Heart left ventricle (tissue), 16 donors: Measurements from ENCODE around the gene GNB1. TPM values are rescaled to one million over a fixed set of nuclear protein-coding genes. Genes with fewer than 3 reads are reported as not detected.

Experiments
- ATAC-seq, 4 donors: fragments of 200-7000 bp; cut with Tn5 transposase; one replicate each; pipeline ENCODE4 v1.9.1; 2020 to 2022; ENCODE audit warnings: moderate library complexity in 4 of 4, mild to moderate bottlenecking in 3 of 4, moderate number of reproducible peaks in 1 of 4
- DNase-seq, 5 donors: peaks; one replicate each; pipeline ENCODE4 v3.0.0-alpha.2; 2020
- H3K27ac ChIP-seq, 12 donors: fragments of 200-600 bp; sonication (generic) in 4 of 12; one replicate each; pipeline versions ENCODE4 v1.5.0 to v1.8.0; 2016 to 2022; ENCODE audit warnings: mild to moderate bottlenecking in 2 of 12
- H3K27me3 ChIP-seq, 9 donors: fragments of 200-600 bp; sonication (generic) in 2 of 9; one replicate each; pipeline versions ENCODE4 v1.5.1 to v1.8.0; 2016 to 2022; ENCODE audit warnings: mild to moderate bottlenecking in 3 of 9
- H3K36me3 ChIP-seq, 9 donors: fragments of 200-600 bp; sonication (generic) in 2 of 9; one replicate each; pipeline versions ENCODE4 v1.5.0 to v1.8.0; 2018 to 2022; ENCODE audit warnings: mild to moderate bottlenecking in 2 of 9
- H3K4me1 ChIP-seq, 12 donors: fragments of 200-600 bp; sonication (generic) in 4 of 12; one replicate each; pipeline versions ENCODE4 v1.5.0 to v1.8.0; 2016 to 2022; ENCODE audit warnings: mild to moderate bottlenecking in 3 of 12
- H3K4me3 ChIP-seq, 12 donors: fragments of 200-600 bp; sonication (generic) in 4 of 12; one replicate each; pipeline versions ENCODE4 v1.5.0 to v1.8.0; 2017 to 2022; ENCODE audit warnings: mild to moderate bottlenecking in 9 of 12, moderate library complexity in 4 of 12
- H3K9me3 ChIP-seq, 12 donors: fragments of 200-600 bp; sonication (generic) in 4 of 12; one replicate each; pipeline versions ENCODE4 v1.5.0 to v1.8.0; 2016 to 2022; ENCODE audit warnings: mild to moderate bottlenecking in 1 of 12
- POLR2A ChIP-seq, 2 donors: fragments of 450-650 bp; IDR thresholded peaks; one replicate each; pipeline ENCODE4 v1.6.1; 2017; ENCODE audit warnings: antibody characterized with exemption in 2 of 2, mild to moderate bottlenecking in 2 of 2, moderate library complexity in 2 of 2
- WGBS, 4 donors: extraction: QIAGEN DNeasy Blood & Tissue Kit in 2 of 4; methylation state at CpG; one replicate each; pipeline versions ENCODE4 v1.1.5 to v1.1.7; 2013 to 2018; 5-methylcytosine and 5-hydroxymethylcytosine counted together
- intact Hi-C, 10 donors: fragments of 100-400 bp; cut with DNase I; formaldehyde crosslinking; loops; one replicate each; pipeline versions ENCODE4 v1.11.1 to v1.14.2; 2022
- polyA plus RNA-seq, 2 donors: library from polyadenylated mRNA; stranded (reverse); fragments of 200-250 nt; gene quantifications; one replicate each; pipeline ENCODE4 v1.2.3, GENCODE V29; 2013
- total RNA-seq, 9 donors: library from RNA; depleted of rRNA in 2 of 9; stranded (reverse); fragments of >200 nt in 2 of 9; fragmentation: NEBNext Ultra II Directional in 3 of 9; extraction: Animal tissue kit (Norgen Biotek cat#: 25700) in 3 of 9; gene quantifications; one replicate each; pipeline versions ENCODE4 v1.1.0 to v1.2.4, GENCODE V29; 2016 to 2023
- TF ChIP-seq, protein P1 (sequence below), 12 donors: fragments of 200-600 bp; sonication (generic) in 4 of 12; IDR thresholded peaks; one replicate each; pipeline versions ENCODE4 v1.5.0 to v1.8.0; 2018 to 2022; ENCODE audit warnings: antibody characterized with exemption in 12 of 12, mild to moderate bottlenecking in 5 of 12
- donor health status: ischemic (EF 13 %, LVEDD 7.1; RV severe dilation, severe dysfunction).
- donor health status: healthy with polysubstance abuse.
- donor health status: DM: no; HTN: yes; CAD: no.
- donor health status: DM: no; HTN: no; CAD: no.
- donor health status: ischemic (EF 25% LVEDD 6.9; RV normal size, moderate dysfunction).
- donor health status: ischemic (EF 25% LVEDD 5.7; RV mildly dilated, moderate dysfunction).
- donor health status: healthy.
- donor health status: DM: yes; HTN: yes; CAD: no.
- donor health status: ischemic (EF 35%, LVEDD 5.7; RV mildly dilated, moderate dysfunction).
- donor health status: nonischemic (EF 11% LVEDD 7.7; RV severe dilation, severe dysfunction).
- donor health status: DM: yes; HTN: yes; CAD: no.
- donor health status: PGD.
- donor health status: ischemic (EF 29% LVEDD 5.4; RV normal size, mild dysfunction).
- donor health status: nonischemic (EF 23%, LVEDD 6.1; RV moderate dilation, normal function).

The GNB1 gene
- total and polyA plus RNA-seq, 11 donors: 52.9 to 275 (median 172) TPM

DNA sequence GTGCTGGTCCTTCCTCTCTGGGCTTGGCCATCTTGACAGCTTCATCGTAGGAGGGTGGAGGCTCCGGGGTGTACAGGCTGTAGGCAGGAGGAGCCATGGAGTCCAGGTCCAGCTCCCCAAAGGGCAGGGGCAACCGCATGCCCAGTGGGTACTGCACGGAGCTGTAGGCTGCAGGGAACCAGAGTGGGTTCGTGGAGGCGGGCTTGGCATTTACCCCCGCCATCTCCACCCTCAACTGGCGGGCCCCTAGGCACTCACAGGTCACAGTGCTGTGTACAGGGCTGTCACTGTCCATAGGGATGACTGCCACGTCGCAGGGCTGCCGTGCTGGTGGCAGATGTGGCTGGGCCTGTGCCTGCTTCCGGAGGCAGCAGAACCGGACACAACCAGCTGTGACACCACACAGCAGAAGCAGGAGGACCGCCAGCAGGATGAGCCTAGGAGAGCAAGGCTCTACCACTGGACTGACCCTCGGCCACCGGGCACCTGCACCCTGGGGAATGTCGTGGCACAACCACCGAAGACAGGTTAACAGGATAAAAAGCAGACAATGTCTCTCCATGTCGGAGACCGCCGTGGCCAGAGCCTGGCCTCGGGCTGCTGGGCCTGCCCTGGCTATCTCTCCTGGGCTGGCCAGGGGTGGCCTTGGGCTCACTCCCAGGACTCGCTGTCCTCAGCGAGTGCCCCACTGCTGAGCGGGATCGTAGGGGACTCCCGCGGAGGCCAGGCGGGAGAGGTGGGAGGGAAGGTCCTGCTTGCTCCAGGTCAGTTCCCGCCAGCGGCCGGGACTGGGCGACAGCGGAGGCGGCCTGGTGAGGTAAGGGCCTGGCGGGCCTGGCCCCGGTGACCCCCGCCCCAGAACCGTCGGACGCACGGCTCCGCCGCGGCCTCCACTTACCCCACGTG, 27.4 kb upstream of the GNB1 start:
- H3K27ac ChIP-seq: peak overlapping the region in 4 of 12 donors; percentile 10 to 67 (median 18)
- H3K4me3 ChIP-seq: peak overlapping the region; percentile 47 to 70 (median 63)
- H3K4me1 ChIP-seq: peaks cover 5 to 22% (median 13%) of the 10 kb centered on the region in 12 donors
- ATAC-seq (peak in 1 of 4 donors; percentile 1), DNase-seq (peak in 4 of 5 donors; percentile 21 to 70 (median 28))
- WGBS, 4 donors: 43 to 89% (median 47%) methylated on average over 14 to 46 of the region's 46 CpGs
- no peaks in the 10 kb centered on the region for H3K36me3 ChIP-seq
- no peaks in the 10 kb centered on the region for H3K9me3 ChIP-seq
- intact Hi-C loops: no loop called here
- TF ChIP-seq, protein P1, sequence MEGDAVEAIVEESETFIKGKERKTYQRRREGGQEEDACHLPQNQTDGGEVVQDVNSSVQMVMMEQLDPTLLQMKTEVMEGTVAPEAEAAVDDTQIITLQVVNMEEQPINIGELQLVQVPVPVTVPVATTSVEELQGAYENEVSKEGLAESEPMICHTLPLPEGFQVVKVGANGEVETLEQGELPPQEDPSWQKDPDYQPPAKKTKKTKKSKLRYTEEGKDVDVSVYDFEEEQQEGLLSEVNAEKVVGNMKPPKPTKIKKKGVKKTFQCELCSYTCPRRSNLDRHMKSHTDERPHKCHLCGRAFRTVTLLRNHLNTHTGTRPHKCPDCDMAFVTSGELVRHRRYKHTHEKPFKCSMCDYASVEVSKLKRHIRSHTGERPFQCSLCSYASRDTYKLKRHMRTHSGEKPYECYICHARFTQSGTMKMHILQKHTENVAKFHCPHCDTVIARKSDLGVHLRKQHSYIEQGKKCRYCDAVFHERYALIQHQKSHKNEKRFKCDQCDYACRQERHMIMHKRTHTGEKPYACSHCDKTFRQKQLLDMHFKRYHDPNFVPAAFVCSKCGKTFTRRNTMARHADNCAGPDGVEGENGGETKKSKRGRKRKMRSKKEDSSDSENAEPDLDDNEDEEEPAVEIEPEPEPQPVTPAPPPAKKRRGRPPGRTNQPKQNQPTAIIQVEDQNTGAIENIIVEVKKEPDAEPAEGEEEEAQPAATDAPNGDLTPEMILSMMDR (IDR thresholded peaks at IDR 0.05): no peak
- TF ChIP-seq POLR2A (IDR thresholded peaks at IDR 0.05): no peak
- H3K27me3 ChIP-seq: no peaks in the 10 kb centered on the region

DNA sequence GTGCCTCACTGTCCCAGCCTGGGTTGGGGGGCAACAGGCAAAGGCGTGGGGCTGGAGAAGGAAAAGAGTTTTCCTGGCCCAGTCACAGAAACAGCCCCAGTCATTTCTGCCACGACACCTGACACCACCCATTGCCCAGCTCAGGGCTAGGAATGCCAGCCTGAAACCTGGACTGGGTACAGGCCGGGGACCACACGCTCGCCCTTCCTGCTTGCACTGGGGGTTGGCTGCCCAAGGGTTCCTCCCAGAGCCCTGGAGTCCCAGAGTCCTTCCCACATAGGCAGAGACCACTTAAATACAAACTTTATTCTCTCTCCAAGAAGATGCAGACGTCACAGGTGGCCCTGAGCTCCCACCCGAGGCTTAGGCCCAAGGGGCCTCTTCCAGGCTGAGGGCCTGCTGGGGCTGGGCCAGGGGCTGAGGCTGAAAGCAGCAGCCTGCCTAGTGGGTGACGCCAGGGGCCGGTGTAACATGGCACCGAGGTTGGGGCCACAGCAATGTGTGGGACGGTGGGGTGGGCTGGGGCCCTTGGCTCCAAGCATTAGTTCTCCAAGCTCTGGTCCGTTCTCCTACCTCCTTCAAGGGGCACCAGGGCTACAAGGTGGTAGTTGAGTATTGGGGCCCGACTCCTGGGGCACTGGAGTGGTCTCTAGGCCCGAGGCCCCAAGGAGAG, 26.6 kb upstream of the GNB1 start:
- peak in 4 of 5 donors; percentile 9 to 49 (median 18) for DNase-seq
- Histone ChIP-seq H3K36me3 (no peaks in the 10 kb centered on the region), H3K27ac (no peak overlapping the region), H3K4me1 (peaks cover 5 to 22% (median 13%) of the 10 kb centered on the region in 12 donors), H3K4me3 (no peak overlapping the region), H3K27me3 (no peaks in the 10 kb centered on the region), H3K9me3 (no peaks in the 10 kb centered on the region)
- ATAC-seq: no peak
- WGBS, 4 donors: 89 to 96% (median 93%) methylated on average over 12 to 14 of the region's 14 CpGs
- TF ChIP-seq POLR2A (IDR thresholded peaks at IDR 0.05): no peak
- TF ChIP-seq, protein P1 (IDR thresholded peaks at IDR 0.05): no peak
- intact Hi-C loops: no loop called here

DNA sequence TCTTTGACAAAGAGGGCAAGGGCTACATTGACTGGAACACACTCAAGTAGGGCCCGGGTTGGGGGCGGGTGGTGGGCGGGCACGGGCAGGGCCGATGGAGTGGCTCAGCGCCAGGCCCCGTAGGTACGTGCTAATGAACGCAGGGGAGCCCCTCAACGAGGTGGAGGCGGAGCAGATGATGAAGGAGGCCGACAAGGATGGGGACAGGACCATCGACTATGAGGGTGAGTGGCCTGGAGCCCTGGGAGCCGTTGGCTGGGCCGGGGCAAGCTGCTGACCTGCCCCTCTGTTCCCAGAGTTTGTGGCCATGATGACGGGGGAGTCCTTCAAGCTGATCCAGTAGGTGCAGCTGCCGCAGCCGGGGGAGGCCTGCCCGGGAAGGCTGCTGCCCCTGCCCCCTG, 26.0 kb upstream of the GNB1 start:
- WGBS, 4 donors: 85 to 89% (median 88%) methylated on average over 19 of the region's 19 CpGs
- Histone ChIP-seq H3K4me1 (peaks cover 5 to 22% (median 13%) of the 10 kb centered on the region in 12 donors), H3K27me3 (no peaks in the 10 kb centered on the region), H3K4me3 (no peak overlapping the region), H3K36me3 (no peaks in the 10 kb centered on the region), H3K27ac (no peak overlapping the region), H3K9me3 (no peaks in the 10 kb centered on the region)
- intact Hi-C loops: no loop called here
- TF ChIP-seq, protein P1 (IDR thresholded peaks at IDR 0.05): no peak
- no peak for TF ChIP-seq POLR2A (IDR thresholded peaks at IDR 0.05)
- ATAC-seq: no peak
- peak in 4 of 5 donors; percentile 12 to 23 (median 21) for DNase-seq
